ENCODE measurements around the gene PPP1R14C.

DNA sequence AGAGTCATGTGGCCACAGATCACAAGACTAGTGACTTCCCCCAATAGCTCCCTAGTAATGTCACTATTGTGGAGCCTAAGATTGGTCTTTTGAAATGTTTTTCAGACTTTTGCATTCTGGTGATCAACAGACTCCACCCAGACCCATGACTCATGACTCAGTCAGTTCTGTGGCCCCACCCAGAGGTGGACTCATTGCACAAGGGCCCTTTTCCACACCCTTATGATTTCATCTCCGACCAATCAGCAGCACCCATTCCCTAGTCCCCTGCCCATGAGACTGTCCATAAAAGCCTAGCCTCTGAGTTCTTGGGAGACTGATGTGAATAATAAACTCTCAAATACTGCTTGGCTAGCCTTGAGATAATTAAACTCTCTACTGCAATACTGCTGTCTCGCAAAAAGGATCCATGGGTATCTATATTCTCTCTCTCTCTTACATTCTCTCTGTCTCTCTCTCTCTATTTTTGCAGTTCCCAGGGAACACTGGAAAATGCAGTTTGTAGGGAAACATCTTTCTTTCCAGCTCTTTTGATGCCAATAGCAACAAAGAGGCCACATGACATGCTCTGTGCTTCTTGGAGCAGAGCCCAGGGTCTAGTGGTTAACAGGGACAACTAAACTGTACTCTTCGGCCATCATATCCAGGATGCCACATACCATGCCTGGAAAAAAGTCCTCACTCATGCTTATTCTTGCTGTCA, 154.6 kb downstream of the PPP1R14C start:
- TF ChIP-seq EP300 (conservative IDR thresholded peaks at IDR 0.05; ENCODE audit: poor library complexity, severe bottlenecking) (no peak), POLR2AphosphoS5 (IDR thresholded peaks at IDR 0.05) (no peak), REST (IDR thresholded peaks at IDR 0.05; ENCODE audit: borderline replicate concordance) (no peak), MXI1 (conservative IDR thresholded peaks at IDR 0.05; ENCODE audit: poor library complexity, severe bottlenecking) (no peak), TAF1 (IDR thresholded peaks at IDR 0.05; ENCODE audit: low read depth) (no peak), EZH2 (IDR thresholded peaks at IDR 0.05; ENCODE audit: borderline replicate concordance, insufficient read depth, low read length, poor library complexity, severe bottlenecking) (no peak), RAD21 (conservative IDR thresholded peaks at IDR 0.05) (no peak), SMC3 (conservative IDR thresholded peaks at IDR 0.05; ENCODE audit: poor library complexity) (no peak)
- TF ChIP-seq, protein P1, sequence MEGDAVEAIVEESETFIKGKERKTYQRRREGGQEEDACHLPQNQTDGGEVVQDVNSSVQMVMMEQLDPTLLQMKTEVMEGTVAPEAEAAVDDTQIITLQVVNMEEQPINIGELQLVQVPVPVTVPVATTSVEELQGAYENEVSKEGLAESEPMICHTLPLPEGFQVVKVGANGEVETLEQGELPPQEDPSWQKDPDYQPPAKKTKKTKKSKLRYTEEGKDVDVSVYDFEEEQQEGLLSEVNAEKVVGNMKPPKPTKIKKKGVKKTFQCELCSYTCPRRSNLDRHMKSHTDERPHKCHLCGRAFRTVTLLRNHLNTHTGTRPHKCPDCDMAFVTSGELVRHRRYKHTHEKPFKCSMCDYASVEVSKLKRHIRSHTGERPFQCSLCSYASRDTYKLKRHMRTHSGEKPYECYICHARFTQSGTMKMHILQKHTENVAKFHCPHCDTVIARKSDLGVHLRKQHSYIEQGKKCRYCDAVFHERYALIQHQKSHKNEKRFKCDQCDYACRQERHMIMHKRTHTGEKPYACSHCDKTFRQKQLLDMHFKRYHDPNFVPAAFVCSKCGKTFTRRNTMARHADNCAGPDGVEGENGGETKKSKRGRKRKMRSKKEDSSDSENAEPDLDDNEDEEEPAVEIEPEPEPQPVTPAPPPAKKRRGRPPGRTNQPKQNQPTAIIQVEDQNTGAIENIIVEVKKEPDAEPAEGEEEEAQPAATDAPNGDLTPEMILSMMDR (IDR thresholded peaks at IDR 0.05; ENCODE audit: poor library complexity, severe bottlenecking) = no peak

Measured in neural cell (in vitro differentiated cells).